HG02678 (cell line): ENCODE data around the gene RFC2.
"Not testable (repeated sequence)": the region's sequence is repeated elsewhere in the genome, so short reads cannot be mapped to it uniquely, and the experiment has no call there.

Experiments used
- ATAC-seq: cut with Tn5 transposase; IDR thresholded peaks from one replicate; pipeline ENCODE4 v1.9.1; 2021; ENCODE audit warnings: mild to moderate bottlenecking, moderate library complexity; ENCODE audit not compliant: unreplicated experiment

RFC2 gene

GRCh38 chr7:74283858-74284447 is 29.8 kb upstream of the RFC2 start:
- no peak for ATAC-seq

GRCh38 chr7:74282748-74283459 is 28.7 kb upstream of the RFC2 start:
- no peak for ATAC-seq

- no peak for ATAC-seq
Measured at GRCh38 chr7:74280985-74281384, 26.8 kb upstream of the RFC2 start.

- ATAC-seq: no peak
Measured at GRCh38 chr7:74277636-74278035, 23.4 kb upstream of the RFC2 start.

GRCh38 chr7:74275401-74275881 is 21.2 kb upstream of the RFC2 start:
- no peak for ATAC-seq

GRCh38 chr7:74272305-74273038 is 18.3 kb upstream of the RFC2 start:
- ATAC-seq: peak; percentile 81

- ATAC-seq: no peak
Measured at GRCh38 chr7:74271742-74272141, 17.5 kb upstream of the RFC2 start.

GRCh38 chr7:74269757-74270277 is 15.6 kb upstream of the RFC2 start:
- ATAC-seq: peak; percentile 40

GRCh38 chr7:74267756-74268565 is 13.8 kb upstream of the RFC2 start:
- no peak for ATAC-seq

- ATAC-seq: no peak
Measured at GRCh38 chr7:74266191-74266963, 12.2 kb upstream of the RFC2 start.

GRCh38 chr7:74263399-74264120 is 9.4 kb upstream of the RFC2 start:
- no peak for ATAC-seq

GRCh38 chr7:74262639-74263398 is 8.6 kb upstream of the RFC2 start:
- no peak for ATAC-seq

- ATAC-seq: no peak
Measured at GRCh38 chr7:74258639-74259038, 4.4 kb upstream of the RFC2 start.

- ATAC-seq: no peak
Measured at GRCh38 chr7:74256491-74257408, 2.6 kb upstream of the RFC2 start.

- not testable (repeated sequence) for ATAC-seq
Measured at GRCh38 chr7:74255461-74255860, 1.3 kb upstream of the RFC2 start.

- ATAC-seq: no peak
Measured at GRCh38 chr7:74254858-74255379, 720 bp upstream of the RFC2 start.

- ATAC-seq: no peak
Measured at GRCh38 chr7:74253835-74254128, 417 bp downstream of the RFC2 start.

GRCh38 chr7:74253331-74253730 is 868 bp downstream of the RFC2 start:
- ATAC-seq: no peak
